Endothelial cell of umbilical vein (primary cell): ENCODE results near the gene TRAPPC4.

Source experiments
- CTCF ChIP-seq, 2 donors: IDR thresholded peaks; 1 replicate in 1 of 2; 2 replicates in 1 of 2; pipeline ENCODE4 v1.5.1; 2011; ENCODE audit warnings: low read length in 2 of 2, mild to moderate bottlenecking in 2 of 2, moderate library complexity in 2 of 2, control low read depth in 1 of 2, inconsistent platforms in 1 of 2, low read depth in 1 of 2; ENCODE audit not compliant: insufficient read depth in 1 of 2; ENCODE audit errors: extremely low read depth in 1 of 2
- EZH2 ChIP-seq: IDR thresholded peaks from 2 replicates; pipeline ENCODE4 v1.6.1; 2012; ENCODE audit warnings: borderline replicate concordance, low read depth, mild to moderate bottlenecking, moderate library complexity, low read length, inconsistent platforms; ENCODE audit not compliant: severe bottlenecking
- FOS ChIP-seq: IDR thresholded peaks from 2 replicates; pipeline ENCODE4 v1.6.1; 2011; ENCODE audit warnings: mild to moderate bottlenecking, low read length, moderate library complexity, borderline replicate concordance; ENCODE audit not compliant: insufficient read depth
- MAX ChIP-seq: IDR thresholded peaks from 2 replicates; pipeline ENCODE4 v1.6.1; 2011; ENCODE audit not compliant: insufficient read depth, insufficient read length
- MYC ChIP-seq: IDR thresholded peaks from one replicate; pipeline ENCODE4 v1.6.1; 2011; ENCODE audit warnings: mild to moderate bottlenecking, low read depth, low read length
- POLR2A ChIP-seq: IDR thresholded peaks from 2 replicates; pipeline ENCODE4 v1.6.1; 2012; ENCODE audit warnings: low read depth, mild to moderate bottlenecking, control low read depth, low read length
- POLR2AphosphoS5 ChIP-seq: IDR thresholded peaks from 2 replicates; pipeline ENCODE4 v1.6.1; 2012; ENCODE audit warnings: low read depth, mild to moderate bottlenecking, control low read depth, low read length, moderate library complexity; ENCODE audit not compliant: insufficient read depth

- TF ChIP-seq POLR2A, result peak; percentile 92
- TF ChIP-seq CTCF (IDR thresholded peaks at IDR 0.05; ENCODE audit: extremely low read depth in 1 of 2, insufficient read depth in 1 of 2, low read depth in 1 of 2, low read length in 2 of 2), result no peak
- TF ChIP-seq MAX, result no peak
- TF ChIP-seq EZH2, result no peak
- peak; percentile 90 for TF ChIP-seq POLR2AphosphoS5
- TF ChIP-seq FOS, result no peak
- TF ChIP-seq MYC, result peak; percentile 5
Measured at GRCh38 chr11:119018074-119018938, at the start of gene TRAPPC4, which contains the start of gene RPS25.
